T follicular helper cell (primary cell): ENCODE results near the gene DEPDC7.
A peak's percentile ranks its signal among the peaks of the same experiment; 100 is the strongest.
"Not testable (repeated sequence)": the region's sequence is repeated elsewhere in the genome, so short reads cannot be mapped to it uniquely, and the experiment has no call there.

Experiments used
- DNase-seq: peaks from one replicate; pipeline ENCODE4 v3.0.0-alpha.2; 2020; ENCODE audit warnings: low read depth

Gene DEPDC7

DNA sequence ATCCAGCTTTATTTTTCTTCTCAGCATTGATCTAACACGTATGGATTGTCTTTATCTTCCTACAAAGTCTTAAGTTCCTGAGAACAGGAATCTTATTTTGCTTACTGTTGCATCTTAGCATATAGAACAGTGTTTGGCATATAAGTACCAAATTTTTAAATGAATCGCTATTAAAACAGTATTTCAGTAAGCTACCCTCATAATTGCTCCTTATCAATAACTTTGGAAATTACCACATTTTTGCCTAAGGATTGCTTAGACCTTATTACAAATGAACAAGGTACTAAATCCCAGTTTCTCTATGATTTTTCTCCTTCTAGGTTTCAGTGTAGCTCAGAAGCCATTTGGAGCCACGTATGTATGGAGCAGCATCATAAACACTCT is 9.7 kb downstream of the DEPDC7 start:
- DNase-seq = no peak

DNA sequence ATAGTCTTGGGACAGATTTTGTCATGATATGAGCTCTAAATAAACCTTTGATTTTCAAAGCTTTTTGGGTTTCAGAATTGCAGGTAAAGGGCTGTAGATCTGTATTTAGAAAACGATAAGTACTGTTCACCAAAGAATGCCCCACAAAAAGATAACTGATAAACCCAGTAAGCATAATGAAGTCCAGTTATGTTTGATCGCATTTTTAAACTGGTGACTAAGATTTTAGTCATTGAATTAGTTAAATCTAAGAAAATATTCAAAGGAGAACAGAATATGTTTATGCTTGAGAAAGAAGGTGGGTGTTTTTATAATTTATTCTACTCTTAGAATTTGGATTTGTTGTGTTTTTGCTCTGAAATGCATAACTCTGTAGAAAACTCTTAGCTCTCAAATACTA is 11.6 kb downstream of the DEPDC7 start:
- no peak for DNase-seq

DNA sequence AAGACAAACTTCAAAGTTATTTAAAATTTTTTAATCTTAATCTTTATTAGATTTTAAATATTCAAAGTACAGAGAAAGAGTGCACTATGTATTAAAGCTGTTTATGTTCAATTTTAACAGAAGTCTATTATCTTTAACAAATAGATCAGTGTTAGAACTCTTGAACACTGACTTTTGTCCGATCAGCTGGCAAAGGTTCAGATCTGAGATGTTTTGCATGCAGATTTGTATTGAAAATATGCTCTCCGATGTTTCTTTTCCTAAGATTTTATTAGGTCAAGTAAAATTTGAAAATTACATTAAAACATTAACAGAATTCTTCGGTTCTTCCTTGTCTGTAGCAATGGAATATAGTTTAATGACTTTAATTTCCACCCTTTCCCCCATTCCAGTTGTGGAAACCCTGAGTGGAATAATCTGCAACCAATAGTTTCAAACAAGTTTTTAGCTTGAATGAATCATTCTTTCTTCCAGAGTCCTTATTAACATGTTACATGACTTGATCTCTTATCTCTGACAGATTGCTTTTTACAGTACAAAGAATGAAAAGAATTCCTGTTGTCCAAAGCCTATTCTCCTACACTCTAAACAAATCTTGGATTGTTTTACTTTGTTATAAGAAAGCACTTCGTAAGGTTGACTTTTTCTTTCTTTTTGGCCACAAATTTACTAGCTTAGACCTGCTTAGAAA is 12.3 kb downstream of the DEPDC7 start:
- DNase-seq = no peak

DNA sequence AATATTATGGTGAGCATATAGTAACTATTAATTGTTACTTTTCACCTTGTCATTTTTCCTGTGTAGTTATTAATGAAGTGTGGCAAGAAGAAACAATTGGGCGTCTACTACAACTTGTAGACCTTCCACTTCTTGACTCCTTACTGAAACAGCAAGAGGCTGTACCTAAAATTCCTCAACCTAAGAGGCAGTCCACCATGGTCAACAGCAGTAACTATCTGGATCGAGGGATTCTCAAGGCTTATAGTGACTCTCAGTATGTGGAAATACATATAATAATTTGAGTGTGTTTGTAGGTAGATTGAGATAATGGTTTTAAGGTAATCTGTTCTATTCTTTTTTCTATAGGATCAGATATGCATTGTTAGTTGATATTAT is 12.8 kb downstream of the DEPDC7 start:
- DNase-seq = no peak

DNA sequence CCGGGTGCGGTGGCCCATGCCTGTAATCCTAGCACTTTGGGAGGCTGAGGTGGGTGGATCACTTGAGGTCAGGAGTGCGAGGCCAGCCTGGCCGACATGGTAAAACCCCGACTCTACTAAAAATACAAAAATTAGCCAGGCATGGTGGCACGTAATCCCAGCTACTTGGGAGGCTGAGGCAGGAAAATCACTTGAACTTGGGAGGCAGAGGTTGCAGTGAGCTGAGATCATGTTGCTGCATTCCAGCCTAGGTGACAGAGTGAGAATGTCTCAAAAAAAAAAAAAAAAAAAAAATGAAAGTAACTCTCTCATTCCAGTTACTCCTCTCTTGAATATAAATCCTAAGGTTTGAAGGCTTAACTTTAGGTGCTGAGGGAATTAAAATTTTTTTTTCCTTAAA is 13.5 kb downstream of the DEPDC7 start:
- DNase-seq = not testable (repeated sequence)

DNA sequence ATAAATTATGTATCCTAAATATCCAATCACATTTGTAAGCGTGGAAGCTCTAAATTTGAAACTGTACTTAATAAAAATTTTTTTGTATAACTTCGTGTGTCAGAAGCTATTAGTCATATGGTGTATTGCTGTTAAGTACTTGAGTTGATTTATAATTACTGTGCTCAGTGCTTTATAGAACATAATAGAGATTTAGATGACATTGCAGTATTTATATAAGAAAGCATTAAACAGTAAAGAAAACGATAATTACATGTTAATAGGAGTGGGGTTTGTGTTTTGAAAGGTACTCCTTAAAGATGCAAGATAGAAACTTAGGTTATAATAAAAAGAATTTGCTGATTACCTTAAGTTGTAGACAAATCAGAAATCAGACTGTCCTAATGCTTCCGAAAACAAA is 17.8 kb downstream of the DEPDC7 start:
- no peak for DNase-seq

DNA sequence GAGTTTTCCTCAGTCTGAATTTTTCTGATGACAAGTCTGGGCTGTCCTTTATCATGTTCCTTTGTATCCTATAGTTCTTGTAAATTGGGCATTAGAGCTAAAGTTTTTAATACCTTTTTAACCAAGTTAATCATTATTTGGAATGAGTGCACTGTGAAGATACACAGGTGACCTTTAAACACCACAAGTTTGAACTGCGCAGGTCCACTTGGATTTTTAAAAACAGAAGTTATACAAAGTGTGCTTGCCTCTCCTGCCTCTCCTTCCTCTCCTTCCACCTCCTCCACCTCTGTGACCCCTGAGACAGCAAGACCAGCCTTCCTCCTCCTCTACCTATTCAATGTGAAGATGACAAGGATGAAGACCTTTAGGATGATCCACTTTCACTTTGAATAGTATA is 19.3 kb downstream of the DEPDC7 start:
- DNase-seq = no peak

DNA sequence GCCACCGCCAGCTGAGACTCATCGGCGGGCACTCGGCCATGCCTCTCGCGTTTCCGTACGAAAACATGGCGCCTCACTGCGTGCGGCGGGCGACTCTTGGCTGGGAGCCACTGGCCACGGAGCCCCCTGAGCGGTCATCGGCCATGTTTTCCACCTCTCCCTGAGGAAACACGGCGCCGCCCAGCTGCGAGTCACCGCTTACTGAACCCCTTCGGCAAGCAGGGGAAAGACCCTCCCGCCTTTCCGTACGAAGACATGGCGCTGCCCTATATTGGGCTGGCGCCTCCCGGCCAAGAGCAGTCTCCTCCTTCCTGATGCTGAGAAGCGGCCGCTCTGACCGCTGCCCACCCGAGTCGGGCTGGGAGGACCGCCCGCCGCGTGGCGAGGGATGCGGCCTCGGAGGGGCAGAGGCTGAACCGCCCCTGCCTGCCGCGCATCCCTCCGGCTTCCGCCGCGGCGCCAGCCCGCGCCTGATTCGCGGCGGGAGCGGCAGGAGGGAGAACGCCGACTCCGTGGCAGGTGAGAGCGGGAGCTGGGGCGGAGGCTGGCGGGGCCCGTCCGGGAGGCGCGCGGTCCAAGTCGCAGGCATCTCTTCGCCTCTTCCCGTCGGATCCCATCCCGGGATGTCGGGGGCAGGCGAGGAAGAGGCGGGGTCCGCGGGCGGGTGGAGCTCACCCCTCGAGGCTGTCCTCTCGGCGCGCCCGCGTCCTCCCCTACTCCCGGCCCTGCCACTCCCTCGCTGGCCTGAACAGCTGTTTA is 23.8 kb downstream of the DEPDC7 start, which contains the start of gene TCP11L1:
Gene TCP11L1 (plus strand): TSS at position 299 of the 759 bp plus-strand sequence. CDS start 4,202 bp downstream, outside the sequence.
- peak; percentile 74 for DNase-seq

DNA sequence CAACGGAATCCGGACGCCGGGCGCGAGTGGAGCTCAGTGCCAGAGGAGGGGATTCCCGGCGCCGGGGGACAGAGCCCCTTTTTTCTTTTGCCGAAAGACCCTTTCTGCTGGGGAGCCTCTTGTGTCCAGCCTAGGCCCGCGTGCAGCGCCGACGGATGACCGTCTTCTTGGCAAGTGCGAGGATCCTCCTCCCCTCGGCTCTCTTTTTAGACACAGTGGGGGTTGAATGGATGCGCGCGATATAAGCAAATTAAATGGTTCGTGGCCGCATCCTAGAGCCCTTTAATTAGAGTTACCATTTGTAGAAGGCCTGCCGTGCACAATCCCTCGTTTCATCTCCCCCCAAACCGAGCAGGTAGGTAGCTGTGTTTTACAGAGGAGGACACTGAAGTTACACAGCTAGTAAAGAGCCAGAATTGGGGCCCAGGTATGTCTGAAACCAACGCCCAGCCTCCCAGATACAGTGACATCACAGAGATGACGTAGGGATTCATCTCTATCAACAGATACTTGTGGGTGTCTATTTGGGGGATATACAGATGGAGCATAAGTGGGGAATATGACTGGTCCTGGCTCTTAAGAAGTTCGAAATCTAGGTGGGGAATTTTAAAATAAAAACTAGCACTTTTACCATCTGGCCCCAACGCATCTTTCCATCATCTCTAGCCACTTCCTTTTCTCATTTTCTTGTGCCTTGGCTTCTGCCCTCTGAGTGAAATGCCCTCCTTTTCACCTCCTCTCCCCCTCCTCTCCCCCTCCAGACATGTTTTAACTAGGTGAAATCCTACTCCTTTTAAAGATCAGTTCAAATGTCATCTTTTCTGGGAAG is 24.6 kb downstream of the DEPDC7 start:
- DNase-seq = peak; percentile 31

DNA sequence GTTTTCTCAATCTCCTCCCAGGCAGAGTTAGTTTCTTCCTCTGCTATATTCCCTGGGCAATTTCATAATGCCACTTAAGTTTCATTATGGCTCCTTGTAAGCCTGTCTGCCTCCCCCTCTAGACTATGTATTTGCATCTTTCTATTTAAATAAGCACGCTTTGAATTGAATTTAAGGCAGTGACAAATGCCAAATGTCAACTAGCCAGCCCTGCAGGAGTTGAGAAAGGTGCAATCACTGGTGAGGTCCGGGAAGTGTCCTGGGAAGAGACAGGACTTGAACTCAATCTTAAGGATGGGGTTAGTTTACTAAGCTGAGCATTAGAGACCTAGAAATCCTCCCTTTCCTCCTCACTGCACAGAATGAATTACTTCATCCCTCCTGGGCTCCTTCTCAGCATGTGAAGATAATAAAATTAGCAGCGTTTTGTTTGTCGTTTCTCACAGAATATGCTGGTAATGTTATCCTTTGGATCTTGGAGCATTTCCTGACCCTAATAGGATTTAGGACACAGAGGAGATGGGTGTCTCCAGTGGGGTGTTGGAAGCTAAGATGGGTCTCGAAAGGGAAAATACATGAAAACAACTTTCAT is 25.3 kb downstream of the DEPDC7 start:
- DNase-seq = no peak

DNA sequence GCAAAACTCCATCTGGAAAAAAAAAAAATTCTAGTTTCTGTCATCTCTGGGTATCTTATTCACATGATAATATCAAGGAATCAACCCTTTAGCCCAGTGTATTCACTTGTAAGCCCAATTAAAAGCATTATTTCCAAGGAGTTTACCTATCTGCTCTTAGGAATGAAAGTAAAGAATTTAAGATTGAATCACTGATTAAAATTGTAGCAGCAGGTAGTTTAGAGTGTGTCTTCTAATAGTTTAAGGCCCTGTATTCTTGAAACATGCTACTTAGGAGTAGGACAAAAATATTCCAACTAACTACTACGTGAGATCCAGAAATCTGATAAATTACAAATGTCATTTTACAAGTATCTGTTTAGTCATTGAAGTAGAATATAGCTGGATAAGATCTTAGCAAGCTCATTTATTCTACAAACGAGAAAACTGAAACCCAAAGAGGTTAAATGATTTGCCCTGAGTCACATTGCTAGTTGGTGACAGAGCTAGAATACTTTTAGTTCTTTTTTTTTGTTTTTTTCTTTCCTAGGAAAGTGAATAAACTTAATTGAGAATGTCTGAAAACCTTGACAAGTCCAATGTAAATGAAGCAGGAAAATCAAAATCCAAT is 27.6 kb downstream of the DEPDC7 start:
- DNase-seq = no peak

DNA sequence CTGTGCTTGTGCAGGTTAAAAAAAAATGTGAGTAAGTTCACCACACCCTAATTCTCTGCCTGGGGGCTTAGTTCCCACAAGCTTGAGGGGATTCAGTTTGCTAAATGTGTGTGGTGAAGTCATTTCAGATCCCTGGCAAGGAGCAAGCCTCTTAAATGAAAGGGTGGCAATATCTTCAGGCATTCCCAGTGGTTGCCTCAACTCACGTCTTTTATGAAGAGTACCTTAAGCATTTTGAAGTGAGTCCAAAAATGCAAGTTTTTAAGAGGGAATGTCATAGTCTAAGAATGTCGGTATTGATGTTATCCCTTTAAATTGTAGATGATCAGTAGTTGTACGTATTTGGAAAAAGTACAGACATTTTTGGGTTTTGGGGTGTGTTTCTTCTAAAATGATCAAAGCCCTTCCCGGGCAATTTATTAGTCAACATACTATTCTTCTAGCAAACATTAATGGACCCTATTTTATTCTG is 28.6 kb downstream of the DEPDC7 start:
- DNase-seq = no peak

DNA sequence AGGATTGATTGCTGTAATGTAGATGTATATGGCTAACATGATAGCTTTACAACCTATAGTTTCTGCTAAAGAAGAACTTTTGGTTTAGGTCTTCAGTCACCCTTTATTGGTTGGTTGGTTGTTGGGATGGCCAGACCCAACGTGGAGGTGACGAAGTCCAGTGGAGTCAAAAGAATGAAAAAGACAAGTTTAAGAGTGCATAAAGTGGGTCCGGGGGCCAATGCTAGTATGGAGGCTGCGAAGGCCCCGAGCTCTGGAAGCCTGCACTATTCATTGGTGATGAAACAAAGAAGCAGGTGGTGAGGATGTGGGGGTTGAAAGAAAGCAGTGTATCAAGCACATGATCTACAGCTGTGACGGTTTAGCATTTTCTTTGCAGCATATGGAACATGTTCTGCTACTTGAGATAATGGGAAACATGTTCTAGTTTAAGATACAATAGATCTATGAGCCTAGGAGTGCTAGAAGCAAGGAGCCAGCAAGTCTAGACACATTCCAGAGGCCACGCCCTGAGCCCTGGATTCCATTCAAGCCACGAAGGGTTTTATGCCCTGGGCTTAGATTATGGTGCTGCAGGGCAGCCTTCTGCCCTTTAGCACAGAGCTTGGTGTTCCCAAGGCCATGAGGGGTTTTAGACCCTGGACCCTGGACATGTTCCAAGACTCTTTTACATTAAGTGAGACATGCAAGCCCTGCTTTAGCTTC is 30.0 kb downstream of the DEPDC7 start:
- no peak for DNase-seq

DNA sequence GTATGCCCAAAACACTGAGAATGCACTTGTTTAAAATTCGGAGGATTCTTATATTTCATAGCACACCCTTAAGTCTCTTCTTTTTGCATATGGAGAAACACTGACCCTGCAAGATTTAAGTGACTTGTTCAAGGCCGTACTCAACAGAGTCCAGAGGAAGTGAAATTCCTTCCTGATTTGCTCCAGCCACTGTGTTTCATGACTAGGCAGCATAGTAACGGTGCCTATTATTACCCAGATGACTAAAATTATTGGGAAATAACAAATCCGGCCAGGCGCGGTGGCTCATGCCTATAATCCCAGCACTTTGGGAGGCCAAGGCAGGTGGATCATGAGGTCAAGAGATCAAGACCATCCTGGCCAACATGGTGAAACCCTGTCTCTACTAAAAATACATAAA is 33.0 kb downstream of the DEPDC7 start:
- DNase-seq = not testable (repeated sequence)

DNA sequence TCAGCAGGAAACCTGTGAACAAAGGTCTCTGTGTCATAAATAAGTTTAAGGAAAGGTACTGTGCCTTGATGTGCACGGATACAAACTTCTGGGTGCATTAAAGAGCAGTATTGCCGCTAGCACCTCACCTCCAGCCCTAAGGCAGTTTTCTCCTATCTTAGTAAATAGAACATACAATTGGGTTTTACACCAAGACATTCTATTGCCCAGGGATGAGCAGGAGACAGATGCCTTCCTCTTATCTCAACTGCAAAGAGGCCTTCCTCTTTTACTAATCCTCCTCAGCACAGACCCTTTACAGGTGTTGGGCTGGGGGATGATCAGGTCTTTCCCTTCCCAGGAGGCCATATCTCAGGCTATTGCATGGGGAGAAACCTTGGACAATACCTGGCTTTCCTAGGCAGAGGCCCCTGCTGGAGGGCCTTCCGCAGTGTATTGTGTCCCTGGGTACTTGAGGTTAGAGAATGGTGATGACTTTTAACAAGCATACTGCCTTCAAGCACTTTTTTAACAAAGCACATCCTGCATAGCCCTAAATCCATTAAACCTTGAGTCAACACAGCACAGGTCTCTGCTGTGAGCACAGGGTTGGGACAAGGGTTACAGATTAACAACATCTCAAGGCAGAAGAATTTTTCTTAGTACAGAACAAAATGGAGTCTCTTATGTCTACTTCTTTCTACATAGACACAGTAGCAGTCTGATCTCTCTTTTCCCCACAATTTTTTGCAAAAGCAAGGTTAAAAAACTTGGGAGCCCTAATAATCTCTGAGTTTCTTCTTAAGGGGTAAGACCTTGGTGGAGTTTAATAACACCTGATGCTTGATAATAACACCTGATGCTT is 34.1 kb downstream of the DEPDC7 start:
- not testable (repeated sequence) for DNase-seq

DNA sequence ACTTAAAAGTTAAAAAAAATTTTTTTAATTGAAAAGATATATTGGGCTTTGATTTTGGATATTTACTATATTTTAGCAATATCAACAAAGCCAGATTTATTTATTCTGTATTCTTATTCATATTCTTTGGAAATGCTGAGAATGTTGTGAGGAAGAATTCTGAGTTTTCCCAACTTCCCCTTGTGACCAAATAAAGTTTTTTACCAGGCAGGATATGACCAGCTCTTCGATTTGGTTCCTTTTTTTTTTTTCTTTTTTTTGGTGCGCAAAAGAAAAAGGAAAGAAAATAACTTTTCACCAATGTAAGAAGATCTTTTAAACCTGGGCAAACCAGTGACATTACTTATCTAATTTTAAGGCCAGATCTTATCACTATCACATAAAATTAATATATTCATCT is 36.6 kb downstream of the DEPDC7 start:
- DNase-seq = no peak

DNA sequence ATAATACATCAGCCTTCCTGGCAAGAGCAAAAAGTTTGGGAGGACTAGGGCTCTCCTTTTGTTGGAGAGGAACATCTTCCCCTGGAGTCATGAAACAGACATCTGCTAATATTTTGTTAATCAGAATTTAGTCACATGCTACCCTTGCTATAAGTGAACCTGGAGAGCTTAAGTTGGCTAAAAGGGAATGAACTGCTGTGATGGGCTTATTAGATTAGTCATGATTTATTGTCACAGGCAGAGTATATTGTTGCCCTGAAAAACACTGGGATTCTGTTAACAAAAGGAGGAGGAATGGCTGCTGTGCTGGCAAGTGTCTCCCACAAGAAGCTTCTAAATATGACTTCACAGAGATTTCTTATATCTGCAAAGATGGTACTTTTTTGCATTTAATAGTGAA is 39.7 kb downstream of the DEPDC7 start:
- no peak for DNase-seq

DNA sequence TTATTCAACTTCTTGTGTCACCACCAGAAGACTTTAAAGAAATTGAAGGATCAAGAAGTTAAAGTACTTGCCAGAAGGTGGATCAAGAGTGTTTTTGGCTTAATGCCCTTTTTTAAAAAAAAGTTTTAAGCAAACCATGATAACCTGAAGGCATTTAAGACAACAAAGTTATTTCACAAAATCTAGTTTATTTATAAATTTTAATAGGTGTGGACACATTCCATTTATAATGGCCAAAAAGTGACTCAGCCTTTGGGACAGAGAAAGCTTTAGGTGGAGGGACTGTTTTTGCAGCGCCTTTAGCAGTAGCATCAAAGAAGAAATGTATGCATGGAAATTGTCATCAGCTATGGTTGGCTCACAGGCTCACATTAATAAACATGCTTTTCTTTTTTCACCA is 41.6 kb downstream of the DEPDC7 start:
- DNase-seq = no peak

DNA sequence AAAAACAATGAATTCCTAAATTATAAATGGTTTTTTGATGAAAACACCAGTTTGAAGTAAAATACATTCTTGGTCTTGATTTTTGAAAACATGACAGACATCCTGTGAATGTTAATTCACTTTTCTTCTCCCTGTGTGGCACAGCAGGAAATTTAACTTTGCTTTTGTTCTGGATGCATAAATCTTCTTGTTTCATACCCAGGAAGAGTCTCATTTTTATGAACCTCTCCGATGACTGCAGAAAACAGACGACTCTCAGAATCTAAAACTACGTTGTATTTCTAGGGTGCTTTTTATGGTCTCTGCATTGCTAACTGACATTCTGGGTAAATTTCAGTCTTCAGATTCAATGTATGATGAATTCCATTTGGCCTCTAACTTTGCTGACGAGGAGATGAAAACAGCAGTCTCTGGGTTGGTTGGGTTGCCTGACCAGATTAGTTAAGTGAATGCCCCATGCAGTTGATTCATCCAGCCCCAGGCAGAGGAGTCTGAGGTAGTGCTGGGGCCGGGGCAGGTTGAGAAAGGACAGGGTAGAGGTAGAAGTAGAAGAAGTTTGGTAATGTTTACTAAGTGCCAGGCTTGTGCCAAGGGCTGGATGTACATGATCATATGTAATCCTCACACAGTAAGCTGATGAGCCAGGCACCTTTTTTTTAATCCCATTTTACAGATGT is 43.8 kb downstream of the DEPDC7 start:
- no peak for DNase-seq

DNA sequence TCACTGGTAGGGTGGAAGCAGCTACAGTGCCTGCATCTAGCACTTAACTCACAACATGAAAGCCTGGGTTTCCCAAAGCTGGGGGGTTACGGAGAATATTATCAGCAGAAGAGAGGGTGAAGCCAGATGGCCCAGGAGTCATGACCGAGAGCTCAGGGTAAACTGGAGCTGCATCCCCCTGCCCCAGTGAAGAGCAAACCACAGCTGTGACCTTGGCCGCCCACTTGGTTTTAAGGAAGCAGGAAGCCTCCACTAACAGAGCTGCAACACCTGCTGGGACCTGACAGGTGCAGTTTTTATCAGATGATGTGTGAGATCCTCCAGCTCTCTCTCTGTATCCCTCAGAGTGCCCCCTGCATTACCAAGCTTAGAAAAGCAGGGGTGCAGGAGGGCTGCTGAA is 44.6 kb downstream of the DEPDC7 start:
- no peak for DNase-seq
